Measurements from ENCODE around the gene GAR1. TPM values are rescaled to one million over a fixed set of nuclear protein-coding genes. Genes with fewer than 3 reads are reported as not detected.

The GAR1 gene
- total RNA-seq, 1 donor from 2014 or later, result 23.1 TPM

DNA sequence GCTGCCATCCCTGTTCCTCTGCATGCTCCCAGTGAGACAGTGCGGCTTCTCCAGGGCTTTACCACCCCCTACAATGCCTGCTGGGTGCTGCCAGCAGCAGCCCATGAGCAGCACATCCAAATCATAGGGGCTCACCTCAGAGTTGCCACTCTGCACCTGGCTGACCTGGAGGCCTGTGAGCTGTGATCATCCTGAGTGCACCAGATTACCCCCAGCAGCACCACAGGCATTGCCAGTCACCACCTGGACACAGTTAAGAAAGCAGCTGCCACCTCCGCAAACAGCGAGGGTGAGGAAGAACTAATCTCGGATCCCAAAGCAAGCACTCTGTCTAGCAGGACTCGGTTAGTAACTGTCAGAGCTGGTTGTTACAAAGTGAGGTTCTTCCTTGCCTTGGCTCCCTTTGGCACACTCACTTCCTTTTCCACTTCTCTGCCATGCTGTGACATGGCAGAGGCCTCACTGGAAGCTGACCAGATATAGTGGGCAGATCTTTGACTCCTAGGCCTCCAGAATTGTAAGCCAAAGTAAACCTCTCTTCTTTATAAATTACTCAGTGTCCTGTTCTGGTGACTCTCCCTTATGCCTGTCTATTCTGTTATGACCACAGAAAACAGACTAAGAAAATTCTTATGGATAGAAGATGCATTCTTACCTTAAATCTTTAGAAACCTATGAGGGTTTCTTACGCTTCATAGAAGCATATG is 57.5 kb downstream of the GAR1 start:
- Mint-ChIP-seq H3K36me3 (ENCODE audit: low read depth) (peaks cover 2% of the 10 kb centered on the region), H3K27ac (no peak overlapping the region), H3K4me3 (no peak overlapping the region), H3K9me3 (no peaks in the 10 kb centered on the region), H3K4me1 (no peaks in the 10 kb centered on the region), H3K27me3 (peaks cover 2% of the 10 kb centered on the region)
- no peak for ATAC-seq (ENCODE audit: low read depth)
- CTCF ChIA-PET, result no interaction called here
- no peak for DNase-seq
- intact Hi-C loops (cut with micrococcal nuclease), result no loop called here
- TF ChIP-seq CTCF (IDR thresholded peaks at IDR 0.05), result no peak
- POLR2A ChIA-PET, result no interaction called here

DNA sequence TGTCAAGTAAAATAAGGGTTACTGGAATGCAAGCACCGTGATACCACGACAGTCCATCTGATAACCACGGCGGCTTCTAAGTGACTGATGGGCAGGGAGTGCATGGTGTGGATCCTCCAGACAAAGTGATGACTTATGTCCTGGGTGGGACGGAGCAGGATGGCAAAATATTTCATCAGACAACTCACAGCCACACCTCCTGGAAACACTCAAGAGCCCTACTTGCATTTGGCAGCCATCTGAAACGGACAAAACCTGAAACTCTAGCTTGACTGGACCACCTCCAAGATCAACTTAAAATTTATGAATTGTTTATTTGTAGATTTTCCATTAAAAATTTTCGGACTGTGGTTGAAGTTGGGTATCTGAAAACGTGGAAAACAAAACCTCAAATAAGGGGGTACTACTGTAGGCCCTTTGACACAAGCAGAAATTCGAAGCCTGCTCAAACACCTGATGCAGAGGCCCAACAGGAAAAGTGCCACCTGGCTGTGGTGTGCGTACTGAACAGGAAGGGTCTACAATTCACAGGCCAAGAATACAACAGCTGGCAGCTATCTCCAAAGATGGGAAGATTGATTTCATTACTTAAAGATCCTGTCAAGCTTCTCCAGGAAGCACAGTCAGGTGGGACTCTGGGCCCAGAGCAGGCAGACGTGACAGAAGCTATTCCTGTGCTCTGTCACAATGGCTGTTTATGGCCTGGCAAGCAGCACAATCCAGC is 58.4 kb downstream of the GAR1 start:
- Mint-ChIP-seq H3K27me3 (peaks cover 2% of the 10 kb centered on the region), H3K27ac (no peak overlapping the region), H3K36me3 (ENCODE audit: low read depth) (peaks cover 2% of the 10 kb centered on the region), H3K9me3 (no peaks in the 10 kb centered on the region), H3K4me1 (no peaks in the 10 kb centered on the region), H3K4me3 (no peak overlapping the region)
- intact Hi-C loops (cut with micrococcal nuclease), result no loop called here
- ChIA-PET POLR2A (no interaction called here), CTCF (no interaction called here)
- DNase-seq (no peak), ATAC-seq (ENCODE audit: low read depth) (no peak)
- TF ChIP-seq CTCF (IDR thresholded peaks at IDR 0.05), result no peak

Other genes with a start within 250 kb of the GAR1 start
- gene CASP6, start 112.3 kb upstream of the GAR1 start, total RNA-seq, result 5.6 and 7.0 TPM in 2 replicates
- gene PLA2G12A, start 85.7 kb upstream of the GAR1 start, total RNA-seq, result 6.7 and 9.6 TPM in 2 replicates
- gene CFI, start 13.8 kb upstream of the GAR1 start, total RNA-seq, result not detected in 2 replicates
- gene RRH, start 12.2 kb downstream of the GAR1 start, total RNA-seq, result 0.59 TPM in 1 of 2 replicates, not detected in the other
- 0.22 and 0.24 TPM in 2 replicates for gene LRIT3, start 32.3 kb downstream of the GAR1 start, total RNA-seq
- gene EGF, start 97.1 kb downstream of the GAR1 start, total RNA-seq, result not detected in 2 replicates